Keratinocyte (primary cell): Measurements from ENCODE around the gene PIK3AP1. TPM values are rescaled to one million over a fixed set of nuclear protein-coding genes. Genes with fewer than 3 reads are reported as not detected.

Source experiments
- DNase-seq: peaks from one replicate; pipeline ENCODE4 v3.0.0-alpha.2; 2011; ENCODE audit warnings: low read depth, missing footprints, low spot score
- FAIRE-seq: peaks from 2 replicates; lab custom pipeline; 2011; peaks lifted over from hg19 to GRCh38; lab: Jason Lieb, UNC
- H2AFZ ChIP-seq: 2 replicates; pipeline ENCODE4 v1.6.0; 2012; ENCODE audit warnings: low read length, control low read depth, inconsistent platforms; ENCODE audit not compliant: control insufficient read depth
- H3K27ac ChIP-seq: 2 replicates; pipeline ENCODE4 v1.5.1; 2011; ENCODE audit warnings: low read length; ENCODE audit not compliant: control insufficient read depth, insufficient read depth
- H3K27me3 ChIP-seq: 3 replicates; pipeline ENCODE4 v1.6.0; 2011; ENCODE audit warnings: low read length; ENCODE audit not compliant: control insufficient read depth, insufficient read depth; ENCODE audit errors: extremely low read depth
- H3K36me3 ChIP-seq, 2 experiments: 2 replicates in 1 of 2; 3 replicates in 1 of 2; pipeline ENCODE4 v1.5.1; 2011; ENCODE audit warnings: low read length in 2 of 2, mild to moderate bottlenecking in 1 of 2; ENCODE audit not compliant: control insufficient read depth in 2 of 2, insufficient read depth in 2 of 2; ENCODE audit errors: extremely low read depth in 1 of 2
- H3K4me1 ChIP-seq: 3 replicates; pipeline ENCODE4 v1.5.1; 2011; ENCODE audit warnings: low read length; ENCODE audit not compliant: control insufficient read depth, insufficient read depth; ENCODE audit errors: extremely low read depth
- H3K4me2 ChIP-seq: 3 replicates; pipeline ENCODE4 v1.6.0; 2011; ENCODE audit warnings: low read depth, low read length; ENCODE audit not compliant: control insufficient read depth, insufficient read depth; ENCODE audit errors: extremely low read depth
- H3K4me3 ChIP-seq, 3 experiments: fragments of 200-600 bp in 1 of 3; sonication (generic) in 1 of 3; 2 replicates in 2 of 3; 3 replicates in 1 of 3; pipeline ENCODE4 v1.5.1; 2011 to 2016; ENCODE audit warnings: low read length in 3 of 3, mild to moderate bottlenecking in 3 of 3, control low read depth in 2 of 3, inconsistent platforms in 1 of 3, low read depth in 1 of 3, mixed read lengths in 1 of 3, mixed run types in 1 of 3, moderate library complexity in 1 of 3; ENCODE audit not compliant: control insufficient read depth in 2 of 3, insufficient read depth in 2 of 3; ENCODE audit errors: extremely low read depth in 1 of 3
- H3K79me2 ChIP-seq: 2 replicates; pipeline ENCODE4 v1.6.0; 2012; ENCODE audit warnings: low read length; ENCODE audit not compliant: control insufficient read depth, insufficient read depth
- H3K9ac ChIP-seq: 3 replicates; pipeline ENCODE4 v1.6.0; 2011; ENCODE audit warnings: low read length; ENCODE audit not compliant: control insufficient read depth, insufficient read depth; ENCODE audit errors: extremely low read depth
- H3K9me1 ChIP-seq: 3 replicates; pipeline ENCODE4 v1.6.0; 2011; ENCODE audit warnings: low read length; ENCODE audit not compliant: control insufficient read depth, insufficient read depth; ENCODE audit errors: extremely low read depth
- H3K9me3 ChIP-seq: 2 replicates; pipeline ENCODE4 v1.5.1; 2012; ENCODE audit warnings: low read depth, low read length; ENCODE audit not compliant: control insufficient read depth
- H4K20me1 ChIP-seq: 3 replicates; pipeline ENCODE4 v1.6.0; 2011; ENCODE audit warnings: low read length; ENCODE audit not compliant: control insufficient read depth, insufficient read depth; ENCODE audit errors: extremely low read depth
- CTCF ChIP-seq, 3 experiments: IDR thresholded peaks in 1 of 3; conservative IDR thresholded peaks in 1 of 3; optimal IDR thresholded peaks in 1 of 3; 2 replicates in 2 of 3; 3 replicates in 1 of 3; pipeline versions ENCODE3 to v1.5.1; 2011; ENCODE audit warnings: low read length in 3 of 3, mild to moderate bottlenecking in 3 of 3, moderate library complexity in 2 of 3, control low read depth in 1 of 3, inconsistent platforms in 1 of 3; ENCODE audit not compliant: insufficient read depth in 2 of 3; ENCODE audit errors: extremely low read depth in 1 of 3
- EZH2 ChIP-seq: IDR thresholded peaks from one replicate; pipeline ENCODE4 v1.6.1; 2012; ENCODE audit warnings: inconsistent platforms, mild to moderate bottlenecking, low read length, moderate library complexity
- dilution Hi-C: fragments of 300-500 bp; cut with MboI; formaldehyde crosslinking; loops from one replicate; pipeline ENCODE4 v1.7.0; 2020; ENCODE audit warnings: low sequenced_read_pairs; ENCODE audit not compliant: extremely low pct_ligation_motif_present
- polyA plus RNA-seq, 5 experiments: library from polyadenylated mRNA; depleted of rRNA in 3 of 5; stranded (reverse) in 3 of 5; stranded (forward) in 1 of 5; unstranded in 1 of 5; fragments of >200 nt; gene quantifications; 1 replicate in 1 of 5; 2 replicates in 3 of 5; 3 replicates in 1 of 5; pipeline versions ENCODE4 v1.2.1 to v1.2.3, GENCODE V29; 2011 to 2012; ENCODE audit warnings: missing spikeins in 2 of 5, low read depth in 1 of 5, low replicate concordance in 1 of 5

Gene PIK3AP1
- polyA plus RNA-seq, 1 donor (not counting 4 experiments of a cell fraction or from before 2014, with no cell fraction given), result not detected

GRCh38 chr10:96705134-96705533, 15.2 kb downstream of the PIK3AP1 start:
- TF ChIP-seq CTCF (optimal IDR thresholded peaks at IDR 0.05 in 1 of 3, IDR thresholded peaks at IDR 0.05 in 1 of 3, conservative IDR thresholded peaks at IDR 0.05 in 1 of 3; ENCODE audit: extremely low read depth in 1 of 3, insufficient read depth in 2 of 3, low read length in 3 of 3) (no peak), EZH2 (no peak)
- H3K27ac ChIP-seq, result no peak overlapping the region
- H4K20me1 ChIP-seq, result no peaks in the 10 kb centered on the region
- H3K9me1 ChIP-seq, result no peaks in the 10 kb centered on the region
- H3K36me3 ChIP-seq, result no peaks in the 10 kb centered on the region
- H3K4me2 ChIP-seq, result no peak overlapping the region
- no peak overlapping the region for H3K9ac ChIP-seq
- dilution Hi-C loops, result no loop called here
- H3K4me3 ChIP-seq, result no peak overlapping the region
- FAIRE-seq (no peak), DNase-seq (no peak)
- no peaks in the 10 kb centered on the region for H3K4me1 ChIP-seq
- H3K27me3 ChIP-seq, result no peaks in the 10 kb centered on the region
- H2AFZ ChIP-seq, result no peak overlapping the region
- no peaks in the 10 kb centered on the region for H3K9me3 ChIP-seq
- no peaks in the 10 kb centered on the region for H3K79me2 ChIP-seq

GRCh38 chr10:96704563-96704962, 15.8 kb downstream of the PIK3AP1 start:
- no peak for FAIRE-seq
- no peaks in the 10 kb centered on the region for H3K9me1 ChIP-seq

More at GRCh38 chr10:96704563-96704962, 15.8 kb downstream of the PIK3AP1 start:
- no peak for TF ChIP-seq EZH2
- TF ChIP-seq CTCF (optimal IDR thresholded peaks at IDR 0.05 in 1 of 3, IDR thresholded peaks at IDR 0.05 in 1 of 3, conservative IDR thresholded peaks at IDR 0.05 in 1 of 3; ENCODE audit: extremely low read depth in 1 of 3, insufficient read depth in 2 of 3, low read length in 3 of 3), result no peak
- no peaks in the 10 kb centered on the region for H3K79me2 ChIP-seq
- H3K9me3 ChIP-seq, result no peaks in the 10 kb centered on the region
- no peak for DNase-seq
- no peak overlapping the region for H3K27ac ChIP-seq
- no peaks in the 10 kb centered on the region for H3K36me3 ChIP-seq
- H3K4me1 ChIP-seq, result no peaks in the 10 kb centered on the region
- dilution Hi-C loops, result no loop called here
- H3K4me3 ChIP-seq, result no peak overlapping the region
- no peak overlapping the region for H3K9ac ChIP-seq
- H3K27me3 ChIP-seq, result no peaks in the 10 kb centered on the region
- no peak overlapping the region for H3K4me2 ChIP-seq
- H4K20me1 ChIP-seq, result no peaks in the 10 kb centered on the region
- no peak overlapping the region for H2AFZ ChIP-seq
